ENCODE measurements around the gene MPIG6B. TPM values are rescaled to one million over a fixed set of nuclear protein-coding genes. Genes with fewer than 3 reads are reported as not detected.

MPIG6B gene
- total RNA-seq, 2 experiments from 2014 or later, result not detected

- no peaks in the 10 kb centered on the region for H3K36me3 Mint-ChIP-seq
- intact Hi-C loops (cut with micrococcal nuclease), result no loop called here
Measured at GRCh38 chr6:31713991-31714684, 9.0 kb upstream of the MPIG6B start.

GRCh38 chr6:31715022-31715958 lies 7.9 kb upstream of the MPIG6B start, which contains the start of gene LY6G6D:
Gene LY6G6D (plus strand): TSS chr6:31715348. CDS start chr6:31715356, 8 bp downstream.
- Mint-ChIP-seq H3K27me3 (no peaks in the 10 kb centered on the region), H3K4me3 (no peak within 1 kb of the TSS), H3K9me3 (no peaks in the 10 kb centered on the region), H3K27ac (no peak within 1 kb of the TSS), H3K4me1 (ENCODE audit: low read depth) (peaks cover 2% of the 10 kb centered on the region), H3K36me3 (no peaks in the 10 kb centered on the region)
- no peak for DNase-seq
- ChIA-PET POLR2A (no interaction called here), CTCF (interaction anchor here (1.1 to 1.4 kb wide), 3 partner anchors 14 to 115 kb away, joined by 3 to 5 read pairs (median 3); no protein-coding TSS in a partner anchor)
- intact Hi-C loops (cut with micrococcal nuclease), result no loop called here

More at GRCh38 chr6:31713991-31714684, 9.0 kb upstream of the MPIG6B start:
- Mint-ChIP-seq H3K27me3 (no peaks in the 10 kb centered on the region), H3K27ac (no peak overlapping the region), H3K4me1 (ENCODE audit: low read depth) (peaks cover 2% of the 10 kb centered on the region), H3K4me3 (no peak overlapping the region), H3K9me3 (no peaks in the 10 kb centered on the region)
- ChIA-PET POLR2A (no interaction called here), CTCF (interaction anchor here (1.4 to 2.0 kb wide), 3 partner anchors 24 to 56 kb away, joined by 3 to 6 read pairs (median 4); no protein-coding TSS in a partner anchor)
- DNase-seq, result no peak

- DNase-seq, result no peak
- ChIA-PET POLR2A (no interaction called here), CTCF (no interaction called here)
- Mint-ChIP-seq H3K27ac (no peak overlapping the region), H3K4me1 (ENCODE audit: low read depth) (no peaks in the 10 kb centered on the region), H3K27me3 (no peaks in the 10 kb centered on the region), H3K9me3 (no peaks in the 10 kb centered on the region), H3K4me3 (no peak overlapping the region), H3K36me3 (no peaks in the 10 kb centered on the region)
- intact Hi-C loops (cut with micrococcal nuclease), result no loop called here
Measured at GRCh38 chr6:31717499-31718222, 5.5 kb upstream of the MPIG6B start.

GRCh38 chr6:31718265-31718664 lies 4.9 kb upstream of the MPIG6B start:
- POLR2A ChIA-PET, result no interaction called here
- H3K9me3 Mint-ChIP-seq, result no peaks in the 10 kb centered on the region
- CTCF ChIA-PET, result no interaction called here
- intact Hi-C loops (cut with micrococcal nuclease), result no loop called here
- no peak overlapping the region for H3K27ac Mint-ChIP-seq
- H3K36me3 Mint-ChIP-seq, result no peaks in the 10 kb centered on the region
- no peaks in the 10 kb centered on the region for H3K4me1 Mint-ChIP-seq (ENCODE audit: low read depth)
- no peak for DNase-seq
- no peaks in the 10 kb centered on the region for H3K27me3 Mint-ChIP-seq
- H3K4me3 Mint-ChIP-seq, result no peak overlapping the region

GRCh38 chr6:31719001-31719400 lies 4.2 kb upstream of the MPIG6B start:
- H3K36me3 Mint-ChIP-seq, result no peaks in the 10 kb centered on the region
- CTCF ChIA-PET, result no interaction called here

GRCh38 chr6:31720196-31720770 lies 2.9 kb upstream of the MPIG6B start:
- intact Hi-C loops (cut with micrococcal nuclease), result no loop called here
- no peak for DNase-seq
- Mint-ChIP-seq H3K27me3 (no peaks in the 10 kb centered on the region), H3K36me3 (no peaks in the 10 kb centered on the region), H3K4me1 (ENCODE audit: low read depth) (no peaks in the 10 kb centered on the region), H3K27ac (no peak overlapping the region), H3K9me3 (no peaks in the 10 kb centered on the region), H3K4me3 (no peak overlapping the region)
- ChIA-PET POLR2A (no interaction called here), CTCF (interaction anchor here (2.0 kb wide), 1 partner anchor 49 kb away, joined by 5 read pairs; no protein-coding TSS in a partner anchor)

More at GRCh38 chr6:31719001-31719400, 4.2 kb upstream of the MPIG6B start:
- Mint-ChIP-seq H3K27ac (no peak overlapping the region), H3K4me3 (no peak overlapping the region), H3K9me3 (no peaks in the 10 kb centered on the region), H3K4me1 (ENCODE audit: low read depth) (no peaks in the 10 kb centered on the region), H3K27me3 (no peaks in the 10 kb centered on the region)
- POLR2A ChIA-PET, result no interaction called here
- intact Hi-C loops (cut with micrococcal nuclease), result no loop called here
- DNase-seq, result no peak

- no peak for DNase-seq
- Mint-ChIP-seq H3K27ac (no peak within 1 kb of the TSS), H3K27me3 (no peaks in the 10 kb centered on the region), H3K4me1 (ENCODE audit: low read depth) (peaks cover 10% of the 10 kb centered on the region), H3K9me3 (no peaks in the 10 kb centered on the region), H3K4me3 (no peak within 1 kb of the TSS), H3K36me3 (no peaks in the 10 kb centered on the region)
- CTCF ChIA-PET, result interaction anchor here (2.0 kb wide), 1 partner anchor 48 kb away, joined by 5 read pairs; no protein-coding TSS in a partner anchor
- intact Hi-C loops (cut with micrococcal nuclease), result no loop called here
- POLR2A ChIA-PET, result no interaction called here
Measured at GRCh38 chr6:31721351-31722020, 1.7 kb upstream of the MPIG6B start, which contains the start of gene LY6G6C. Gene LY6G6C (minus strand): TSS chr6:31721746. CDS start chr6:31721679, 67 bp downstream.

- H3K27ac Mint-ChIP-seq, result no peak overlapping the region
- POLR2A ChIA-PET, result interaction anchor here (0.5 kb wide), 1 partner anchor 17 kb away, joined by 3 read pairs; no protein-coding TSS in a partner anchor
- H3K4me1 Mint-ChIP-seq (ENCODE audit: low read depth), result peaks cover 16% of the 10 kb centered on the region
- no peak for DNase-seq
- no peaks in the 10 kb centered on the region for H3K9me3 Mint-ChIP-seq
- intact Hi-C loops (cut with micrococcal nuclease), result no loop called here
- H3K4me3 Mint-ChIP-seq, result no peak overlapping the region
- no peaks in the 10 kb centered on the region for H3K27me3 Mint-ChIP-seq
- CTCF ChIA-PET, result no interaction called here
- no peaks in the 10 kb centered on the region for H3K36me3 Mint-ChIP-seq
Measured at GRCh38 chr6:31722173-31722572, 1.0 kb upstream of the MPIG6B start.

- ChIA-PET POLR2A (interaction anchor here (1.2 kb wide), 1 partner anchor 89 kb away, joined by 4 read pairs; no protein-coding TSS in a partner anchor), CTCF (interaction anchor here (1.0 kb wide), 1 partner anchor 32 kb away, joined by 4 read pairs; no protein-coding TSS in a partner anchor)
- Mint-ChIP-seq H3K9me3 (no peaks in the 10 kb centered on the region), H3K4me3 (no peak overlapping the region), H3K27me3 (no peaks in the 10 kb centered on the region), H3K36me3 (no peaks in the 10 kb centered on the region), H3K4me1 (ENCODE audit: low read depth) (peaks cover 31% of the 10 kb centered on the region), H3K27ac (no peak overlapping the region)
- intact Hi-C loops (cut with micrococcal nuclease), result no loop called here
- DNase-seq, result no peak
Measured at GRCh38 chr6:31723980-31724691, 963 bp downstream of the MPIG6B start.

- Mint-ChIP-seq H3K9me3 (no peaks in the 10 kb centered on the region), H3K27me3 (no peaks in the 10 kb centered on the region), H3K4me1 (ENCODE audit: low read depth) (peaks cover 44% of the 10 kb centered on the region), H3K27ac (peak overlapping the region; percentile 19), H3K36me3 (peaks cover 9% of the 10 kb centered on the region), H3K4me3 (no peak overlapping the region)
- peak; percentile 36 for DNase-seq
- intact Hi-C loops (cut with micrococcal nuclease), result no loop called here
- ChIA-PET POLR2A (interaction anchor here (0.6 kb wide), 1 partner anchor 1130 kb away, joined by 3 read pairs; no protein-coding TSS in a partner anchor), CTCF (interaction anchor here (1.3 to 3.7 kb wide), 3 partner anchors 13 to 104 kb away, joined by 3 to 13 read pairs (median 8); no protein-coding TSS in a partner anchor)
Measured at GRCh38 chr6:31725502-31726350, 2.6 kb downstream of the MPIG6B start.
